HUDEP-2 (cell line): ENCODE data around the gene CNNM4.

Experiments
- DNase-seq, 76 experiments: peaks; one replicate each; lab custom pipeline; 2025; ENCODE audit not compliant: unreplicated experiment in 76 of 76; lab: John Stamatoyannopoulos, UW

CNNM4 gene

GRCh38 chr2:96828436-96828835 is 67.7 kb downstream of the CNNM4 start:
- no peak for DNase-seq

GRCh38 chr2:96828874-96829273 is 68.2 kb downstream of the CNNM4 start:
- DNase-seq = no peak

- DNase-seq = peak in 4 of 76 experiments; percentile 4 to 20 (median 12)
Measured at GRCh38 chr2:96830044-96830562, 69.4 kb downstream of the CNNM4 start.

DNA sequence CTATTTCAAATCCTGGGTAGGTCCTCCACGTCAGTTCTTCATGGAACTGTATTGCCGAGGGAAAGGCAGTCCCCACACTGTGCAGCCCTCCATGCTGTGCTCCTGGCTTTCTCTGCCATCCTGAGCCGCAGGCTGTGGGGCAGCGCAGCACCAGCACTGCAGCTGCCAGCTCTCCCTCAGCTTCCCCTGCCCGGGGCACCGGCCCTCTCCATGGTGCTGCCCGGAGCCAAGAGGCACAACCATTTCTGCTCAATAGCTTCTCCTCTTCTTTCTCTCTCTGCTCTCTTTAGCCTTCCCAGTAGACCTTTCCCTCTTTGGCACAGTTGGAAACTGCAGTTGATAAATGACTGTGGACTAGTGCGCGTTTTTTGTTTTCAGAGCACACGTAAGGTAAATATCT is 71.0 kb downstream of the CNNM4 start:
- no peak for DNase-seq

- no peak for DNase-seq
Measured at GRCh38 chr2:96832408-96832753, 71.7 kb downstream of the CNNM4 start.

DNA sequence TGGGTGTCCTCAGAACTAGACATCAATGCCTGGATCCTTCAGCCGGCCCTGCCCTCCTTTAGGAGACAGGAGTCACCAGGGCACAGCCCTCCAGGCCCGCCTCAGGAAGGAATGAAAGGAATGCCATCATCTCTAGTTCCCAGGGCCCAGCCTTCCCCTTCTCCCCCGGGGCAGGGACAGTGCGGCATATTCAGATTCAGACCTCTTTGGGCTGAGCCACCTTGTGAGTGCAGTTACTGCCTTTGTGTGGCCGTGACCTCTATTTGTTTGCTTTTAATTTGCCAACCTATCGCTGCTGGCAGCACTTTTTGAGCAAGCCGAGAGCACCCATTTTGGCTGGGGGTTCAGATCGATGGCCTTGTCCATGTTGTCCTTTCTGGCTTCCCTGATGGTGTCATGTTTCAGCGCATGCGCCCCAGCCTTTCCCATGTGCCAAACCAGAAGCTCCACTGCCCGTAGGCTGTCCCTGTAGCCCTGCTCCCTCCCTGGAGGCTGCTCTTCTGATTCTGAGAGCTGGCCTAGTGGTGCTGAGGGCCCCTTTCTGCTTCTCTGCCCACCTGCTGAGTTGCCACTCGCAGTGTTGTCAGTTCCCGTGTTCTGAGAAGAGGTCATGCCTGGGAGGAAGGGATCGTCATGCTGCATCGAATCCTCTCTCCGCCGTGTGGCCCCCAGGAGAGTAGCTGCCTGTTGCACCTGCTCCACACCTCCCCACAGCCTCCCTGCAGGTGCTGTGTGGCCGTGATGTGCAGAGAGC is 72.2 kb downstream of the CNNM4 start:
- DNase-seq = no peak

DNA sequence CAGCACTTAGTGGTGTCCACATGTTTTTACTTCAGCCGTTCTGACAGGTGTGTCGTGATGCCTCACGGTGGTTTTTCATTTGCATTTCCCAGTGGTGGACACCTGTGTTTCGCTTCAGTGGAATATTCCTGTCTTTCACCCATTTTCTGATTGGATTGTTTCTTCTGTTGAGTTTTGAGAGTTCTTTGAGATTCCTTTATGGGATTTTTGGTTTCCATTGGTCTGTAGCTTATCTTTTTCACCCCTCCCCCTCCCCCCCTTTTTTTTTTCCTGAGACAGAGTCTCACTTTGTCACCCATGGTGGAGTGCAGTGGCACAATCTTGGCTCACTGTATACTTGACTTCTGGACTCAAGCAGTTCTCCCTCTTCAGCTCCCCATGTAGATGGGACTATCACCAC is 75.1 kb downstream of the CNNM4 start:
- DNase-seq = no peak

DNA sequence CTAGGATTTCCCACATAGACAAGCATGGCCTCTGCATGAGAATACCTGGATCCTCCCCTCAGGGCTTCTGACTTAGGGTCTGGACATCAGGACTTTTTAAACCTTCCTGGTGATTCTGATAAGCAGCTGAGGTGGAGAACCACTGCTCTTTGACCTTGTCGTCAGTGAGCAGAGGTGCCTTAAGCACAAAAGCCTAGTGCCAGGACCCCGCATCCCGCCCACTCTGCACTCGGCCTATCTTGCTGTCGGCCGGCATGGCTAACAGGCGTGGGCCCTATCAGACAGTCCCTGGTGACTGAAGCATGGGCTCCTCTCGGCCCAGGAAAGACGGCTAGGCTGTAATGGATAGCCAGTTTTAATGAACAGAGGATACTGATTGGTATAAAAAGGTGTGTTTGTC is 76.9 kb downstream of the CNNM4 start:
- no peak for DNase-seq

DNA sequence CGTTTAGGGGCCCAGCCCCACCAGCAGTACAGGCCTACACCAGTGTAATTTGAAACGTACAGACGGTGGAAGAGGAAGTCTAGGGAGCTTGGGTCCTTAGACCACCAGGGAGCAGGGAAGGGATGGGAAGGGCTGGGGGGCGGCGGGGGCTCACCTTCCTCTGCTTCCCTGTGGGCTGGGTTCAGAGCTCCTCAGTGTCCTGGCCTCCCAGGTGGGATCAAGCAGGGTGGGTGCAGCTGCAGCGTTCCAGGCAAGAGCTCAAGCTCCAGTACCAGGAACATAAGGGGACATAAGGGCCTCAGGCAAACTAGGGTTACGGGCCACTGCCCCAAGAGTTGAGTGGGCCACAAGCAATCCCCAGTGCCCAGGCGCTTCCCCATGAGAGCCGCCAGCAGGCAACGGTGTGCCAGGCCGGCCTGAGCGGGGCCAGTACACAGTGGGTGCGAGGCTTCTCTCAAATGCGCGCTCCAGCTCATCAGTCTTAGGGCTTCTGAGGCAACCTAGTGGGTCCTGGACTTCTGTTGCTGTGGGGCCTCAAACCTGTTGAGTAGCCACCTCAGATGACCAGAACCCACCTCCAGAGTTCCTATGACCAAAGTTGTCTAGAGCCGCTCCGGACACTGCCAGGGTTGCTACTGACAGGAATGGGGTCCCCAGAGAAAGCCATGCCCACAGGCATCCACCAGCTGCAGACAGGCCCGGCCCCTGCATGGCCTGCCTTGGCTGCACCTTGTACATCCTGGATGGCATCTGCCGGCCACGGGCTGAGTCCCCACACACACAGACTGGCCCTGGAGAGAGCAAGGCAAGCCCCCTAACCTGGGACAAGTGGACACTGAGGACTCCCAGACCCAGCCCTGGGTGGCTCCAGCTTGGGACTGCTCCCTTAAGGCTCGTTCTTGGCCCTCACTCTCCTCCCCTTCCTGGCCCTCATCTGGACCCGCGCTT is 77.9 kb downstream of the CNNM4 start:
- DNase-seq = no peak

GRCh38 chr2:96839293-96839874 is 78.7 kb downstream of the CNNM4 start:
- peak in 59 of 76 experiments; percentile 4 to 80 (median 47) for DNase-seq

DNA sequence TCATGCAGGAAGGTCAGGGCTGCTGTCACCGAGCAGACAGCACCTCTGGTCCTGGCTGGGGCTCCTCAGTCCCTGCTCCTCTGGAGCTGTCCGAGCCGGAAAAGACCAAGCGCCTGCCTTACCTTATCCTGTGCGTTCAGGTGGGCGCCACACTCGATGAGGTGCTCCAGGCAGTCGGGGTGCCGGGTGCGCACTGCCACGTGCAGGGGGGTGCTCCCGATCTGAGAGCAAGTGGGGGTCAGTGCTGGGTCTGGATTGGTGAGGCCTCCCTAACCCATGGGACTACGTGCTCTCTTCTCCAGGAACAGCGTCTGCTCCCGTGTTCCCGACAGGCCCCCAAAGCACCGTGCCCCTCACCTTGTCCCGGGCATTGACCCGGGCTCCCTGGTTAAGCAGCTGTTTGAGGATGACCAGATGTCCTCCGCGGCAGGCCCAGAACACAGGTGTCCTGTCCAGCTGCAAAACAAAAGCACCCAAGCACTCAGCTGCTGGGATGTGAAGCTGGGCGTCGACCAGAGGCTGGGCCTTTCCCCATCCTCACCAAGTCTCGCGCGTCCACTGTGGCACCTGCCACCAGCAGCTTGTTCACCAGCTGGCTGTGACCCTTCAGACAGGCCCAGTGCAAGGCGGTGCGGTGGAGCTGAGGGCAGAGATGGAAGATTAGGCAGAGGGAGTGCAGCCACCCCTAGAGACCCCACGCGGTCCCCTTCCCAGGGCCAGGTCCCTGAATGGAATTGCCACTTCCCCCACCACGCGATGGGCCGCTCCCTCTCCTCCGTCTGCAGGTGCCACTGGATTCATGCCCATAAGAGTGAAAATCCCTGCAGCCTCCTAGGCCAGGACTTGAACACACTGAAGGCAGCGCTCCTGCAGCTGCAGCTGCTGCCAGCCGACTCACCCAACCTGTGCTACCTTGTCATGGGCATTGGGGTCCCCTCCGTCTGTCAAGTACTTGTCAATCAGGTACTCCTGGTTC is 79.5 kb downstream of the CNNM4 start:
- DNase-seq = no peak

DNA sequence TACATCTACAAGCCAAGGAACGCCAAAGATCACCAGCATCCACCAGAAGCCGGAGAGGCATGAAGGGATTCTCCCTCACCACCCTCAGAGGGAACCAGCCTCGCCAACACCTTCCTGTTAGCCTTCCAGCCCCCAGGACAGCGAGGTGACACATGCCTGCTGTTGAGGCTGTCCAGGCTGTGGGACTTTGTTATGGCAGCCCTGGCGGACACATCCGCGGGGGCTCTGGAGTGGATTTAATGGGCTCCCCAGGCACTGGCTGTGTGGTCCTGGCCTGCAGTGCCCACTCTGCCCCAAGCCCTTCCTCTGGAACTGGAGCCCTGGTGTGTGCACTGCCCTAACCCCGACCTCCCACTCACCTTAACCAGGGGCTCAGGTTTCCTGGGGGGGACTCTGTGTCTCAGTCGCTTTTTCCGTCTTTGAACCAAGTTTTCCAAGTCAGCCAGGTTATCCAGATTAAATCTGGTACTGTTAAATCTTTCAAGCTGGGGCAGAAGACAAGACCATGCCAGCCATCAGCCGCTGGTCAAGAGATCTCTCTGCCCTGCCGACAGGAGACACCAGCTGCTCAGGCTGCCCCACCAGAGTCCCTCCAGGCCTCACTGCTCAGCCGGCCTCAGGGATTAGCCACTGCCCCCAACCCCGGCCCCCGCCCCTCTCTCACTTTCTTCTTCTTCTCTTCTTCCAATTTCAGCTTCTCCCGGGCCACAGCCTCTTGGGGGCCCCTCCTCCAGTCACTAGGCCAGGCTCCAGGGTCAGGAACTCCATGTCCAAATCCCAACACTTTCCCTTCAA is 81.2 kb downstream of the CNNM4 start:
- DNase-seq = no peak

GRCh38 chr2:96842600-96842999 is 81.9 kb downstream of the CNNM4 start:
- DNase-seq = no peak

GRCh38 chr2:96843538-96844268 is 83.0 kb downstream of the CNNM4 start, which contains the start of gene ANKRD23:
ANKRD23 (minus strand) TSS chr2:96844021; CDS start chr2:96843992, 29 bp downstream.
- DNase-seq = no peak

DNA sequence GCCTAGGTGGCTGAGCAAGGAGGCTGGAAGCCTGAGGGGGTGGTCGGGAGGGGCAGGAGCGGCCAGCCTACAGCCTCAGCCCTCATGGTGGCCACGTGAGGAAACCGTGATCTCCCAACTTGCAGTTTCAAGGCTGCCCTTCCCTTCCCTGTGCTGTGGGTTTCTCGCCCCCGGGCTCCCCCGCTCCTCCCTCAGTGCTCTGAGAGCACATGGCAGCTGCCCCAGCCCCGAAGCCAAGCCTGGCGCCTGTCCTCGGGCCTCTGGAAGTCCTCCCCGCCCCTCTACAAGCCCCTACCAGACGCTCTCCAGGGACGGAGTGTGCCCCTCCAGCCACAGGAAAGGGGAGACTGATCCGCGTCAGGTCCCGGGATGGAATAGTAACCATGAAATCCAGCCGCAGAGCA is 83.7 kb downstream of the CNNM4 start:
- peak in 1 of 76 experiments; percentile 7 for DNase-seq

- DNase-seq = no peak
Measured at GRCh38 chr2:96846825-96847224, 86.1 kb downstream of the CNNM4 start.

- DNase-seq = peak in 8 of 76 experiments; percentile 1 to 21 (median 12)
Measured at GRCh38 chr2:96847586-96847985, 86.9 kb downstream of the CNNM4 start.

DNA sequence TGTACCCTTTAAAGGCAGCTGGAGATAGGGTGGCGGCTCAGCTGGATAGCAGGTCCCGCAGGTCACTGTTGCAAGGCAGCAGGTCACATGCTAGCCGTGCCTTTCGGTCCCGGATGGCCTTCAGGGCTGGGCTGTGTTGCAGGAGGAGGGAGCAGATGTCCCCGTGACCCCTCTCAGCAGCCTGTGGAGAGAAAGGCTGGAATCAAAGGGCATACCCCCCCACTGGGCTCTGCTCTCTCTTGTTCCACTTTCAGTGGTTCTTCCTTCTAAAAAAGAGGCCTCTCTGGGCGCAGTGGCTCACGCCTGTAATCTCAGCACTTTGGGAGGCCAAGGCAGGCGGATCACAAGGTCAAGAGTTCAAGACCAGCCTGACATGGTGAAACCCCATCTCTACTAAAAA is 87.6 kb downstream of the CNNM4 start:
- no peak for DNase-seq
